ENCODE measurements around the gene HOXD11. TPM values are rescaled to one million over a fixed set of nuclear protein-coding genes. Genes with fewer than 3 reads are reported as not detected.

The HOXD11 gene
- total RNA-seq, 1 experiment from 2014 or later = not detected

DNA sequence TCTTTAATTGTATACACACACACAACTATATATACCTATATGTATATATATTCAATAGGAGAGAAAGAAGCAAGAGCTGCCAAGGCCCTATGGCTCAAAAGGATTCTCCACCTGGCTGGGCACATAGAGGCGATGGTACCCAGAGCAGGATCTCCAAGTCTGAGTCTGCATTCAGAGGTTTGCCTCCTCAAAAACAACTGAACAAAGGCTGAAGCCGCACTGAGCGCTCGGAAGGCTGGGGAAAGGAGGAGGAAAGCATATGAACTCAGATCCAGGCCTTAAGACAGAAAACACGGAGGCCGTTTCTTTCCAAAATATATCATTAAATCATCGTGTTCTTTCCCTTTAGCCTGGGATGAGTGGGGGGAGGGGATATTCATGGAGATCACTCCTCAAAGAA lies 3.9 kb upstream of the HOXD11 start:
- peaks cover 7% of the 10 kb centered on the region for H3K4me1 Mint-ChIP-seq (ENCODE audit: insufficient read depth, unreplicated experiment)
- H3K4me3 Mint-ChIP-seq (ENCODE audit: unreplicated experiment) = no peak overlapping the region
- no TSS peak for BruUV-seq (replicated peaks)
- intact Hi-C loops (cut with micrococcal nuclease) = no loop called here
- TF ChIP-seq, protein P1, sequence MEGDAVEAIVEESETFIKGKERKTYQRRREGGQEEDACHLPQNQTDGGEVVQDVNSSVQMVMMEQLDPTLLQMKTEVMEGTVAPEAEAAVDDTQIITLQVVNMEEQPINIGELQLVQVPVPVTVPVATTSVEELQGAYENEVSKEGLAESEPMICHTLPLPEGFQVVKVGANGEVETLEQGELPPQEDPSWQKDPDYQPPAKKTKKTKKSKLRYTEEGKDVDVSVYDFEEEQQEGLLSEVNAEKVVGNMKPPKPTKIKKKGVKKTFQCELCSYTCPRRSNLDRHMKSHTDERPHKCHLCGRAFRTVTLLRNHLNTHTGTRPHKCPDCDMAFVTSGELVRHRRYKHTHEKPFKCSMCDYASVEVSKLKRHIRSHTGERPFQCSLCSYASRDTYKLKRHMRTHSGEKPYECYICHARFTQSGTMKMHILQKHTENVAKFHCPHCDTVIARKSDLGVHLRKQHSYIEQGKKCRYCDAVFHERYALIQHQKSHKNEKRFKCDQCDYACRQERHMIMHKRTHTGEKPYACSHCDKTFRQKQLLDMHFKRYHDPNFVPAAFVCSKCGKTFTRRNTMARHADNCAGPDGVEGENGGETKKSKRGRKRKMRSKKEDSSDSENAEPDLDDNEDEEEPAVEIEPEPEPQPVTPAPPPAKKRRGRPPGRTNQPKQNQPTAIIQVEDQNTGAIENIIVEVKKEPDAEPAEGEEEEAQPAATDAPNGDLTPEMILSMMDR (IDR thresholded peaks at IDR 0.05; ENCODE audit: unreplicated experiment) = no peak
- ChIA-PET CTCF (interaction anchor here (0.8 to 2.3 kb wide), 3 partner anchors 7 to 1072 kb away, joined by 3 to 10 read pairs (median 3); no protein-coding TSS in a partner anchor), POLR2A (no interaction called here)
- H3K27ac Mint-ChIP-seq (ENCODE audit: low read depth, unreplicated experiment) = no peak overlapping the region
- H3K27me3 Mint-ChIP-seq (ENCODE audit: insufficient read depth, unreplicated experiment) = peaks cover 33% of the 10 kb centered on the region
- H3K9me3 Mint-ChIP-seq (ENCODE audit: unreplicated experiment) = no peaks in the 10 kb centered on the region
- H3K36me3 Mint-ChIP-seq (ENCODE audit: insufficient read depth, unreplicated experiment) = no peaks in the 10 kb centered on the region
- DNase-seq (ENCODE audit: unreplicated experiment) = no peak

DNA sequence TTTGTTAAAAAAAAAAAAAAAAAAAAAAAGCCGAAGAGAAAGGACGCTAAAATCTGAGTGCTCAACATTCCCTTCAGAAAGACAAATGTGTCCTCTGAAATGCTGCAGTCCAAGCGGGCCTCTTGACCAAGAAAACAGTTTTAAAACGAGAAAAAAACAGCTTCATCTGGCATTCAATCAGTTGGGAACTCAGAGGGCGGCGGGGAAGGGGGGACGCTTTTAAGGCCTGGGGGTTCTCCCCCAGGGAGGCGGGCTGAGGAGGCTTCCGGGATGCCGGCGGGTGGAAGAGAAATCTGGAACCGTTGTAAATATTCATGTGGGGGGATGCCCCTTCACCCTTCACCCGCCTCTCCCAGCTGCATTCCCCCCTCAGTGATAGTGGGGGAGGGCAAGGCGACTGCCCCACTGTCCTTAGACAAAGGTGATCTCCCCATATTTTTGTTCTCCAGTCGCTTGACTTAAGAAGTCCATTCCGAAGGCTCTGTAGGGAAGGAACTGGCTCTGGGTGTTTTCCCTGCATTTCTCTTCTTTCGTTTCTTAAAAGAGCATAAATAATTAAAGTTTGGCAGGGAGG lies 3.3 kb upstream of the HOXD11 start:
- Mint-ChIP-seq H3K4me1 (ENCODE audit: insufficient read depth, unreplicated experiment) (peaks cover 7% of the 10 kb centered on the region), H3K27ac (ENCODE audit: low read depth, unreplicated experiment) (no peak overlapping the region), H3K36me3 (ENCODE audit: insufficient read depth, unreplicated experiment) (no peaks in the 10 kb centered on the region), H3K9me3 (ENCODE audit: unreplicated experiment) (no peaks in the 10 kb centered on the region), H3K27me3 (ENCODE audit: insufficient read depth, unreplicated experiment) (peaks cover 27% of the 10 kb centered on the region), H3K4me3 (ENCODE audit: unreplicated experiment) (no peak overlapping the region)
- POLR2A ChIA-PET = no interaction called here
- BruUV-seq (replicated peaks) = no TSS peak
- DNase-seq (ENCODE audit: unreplicated experiment) = no peak
- intact Hi-C loops (cut with micrococcal nuclease) = no loop called here
- TF ChIP-seq, protein P1 (IDR thresholded peaks at IDR 0.05; ENCODE audit: unreplicated experiment) = no peak
- CTCF ChIA-PET = interaction anchor here (0.6 to 2.3 kb wide), 3 partner anchors 7 to 1073 kb away, joined by 3 to 10 read pairs (median 3); no protein-coding TSS in a partner anchor

DNA sequence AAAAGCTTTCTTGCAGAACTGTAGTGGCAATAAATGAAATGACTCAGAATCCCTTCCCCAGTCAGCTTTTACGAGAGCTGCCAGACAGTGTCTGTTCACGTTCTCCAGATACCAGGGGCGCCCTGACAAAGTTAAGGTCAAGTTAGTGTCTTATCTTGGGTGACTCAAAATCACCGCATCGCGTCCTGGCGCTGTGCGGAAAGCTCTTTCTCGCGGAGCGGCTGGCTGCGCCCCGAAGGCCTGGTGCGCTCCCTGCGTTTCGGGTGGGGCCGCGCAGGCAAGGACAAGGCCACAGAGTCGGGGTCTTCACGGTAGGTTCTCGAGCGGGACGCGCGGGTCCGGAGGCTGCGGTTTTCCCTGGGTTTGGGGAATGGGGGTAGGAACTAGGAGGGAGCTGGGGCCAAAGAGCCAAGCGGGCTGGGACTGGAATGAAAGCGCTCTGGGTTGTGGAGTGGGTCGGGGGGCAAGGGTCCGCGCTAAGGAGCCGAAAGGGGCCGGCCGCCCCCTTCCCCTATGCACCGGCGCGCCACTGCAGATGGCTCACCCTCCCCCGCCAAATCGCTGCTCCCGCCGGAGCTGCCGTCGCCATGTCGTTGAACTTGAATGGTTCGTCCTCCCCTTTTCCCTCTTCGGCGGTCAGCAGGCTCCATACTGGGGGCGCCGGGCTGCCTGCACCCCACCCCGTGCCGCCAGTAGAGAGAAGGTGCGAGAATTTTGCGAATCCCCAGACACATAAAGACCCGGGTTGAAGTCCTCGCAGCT lies 2.6 kb upstream of the HOXD11 start:
- ChIA-PET CTCF (interaction anchor here (0.6 to 1.1 kb wide), 3 partner anchors 505 to 853 kb away, joined by 3 to 4 read pairs (median 3); no protein-coding TSS in a partner anchor), POLR2A (no interaction called here)
- Mint-ChIP-seq H3K9me3 (ENCODE audit: unreplicated experiment) (no peaks in the 10 kb centered on the region), H3K4me3 (ENCODE audit: unreplicated experiment) (no peak overlapping the region), H3K27me3 (ENCODE audit: insufficient read depth, unreplicated experiment) (peaks cover 22% of the 10 kb centered on the region), H3K36me3 (ENCODE audit: insufficient read depth, unreplicated experiment) (no peaks in the 10 kb centered on the region), H3K4me1 (ENCODE audit: insufficient read depth, unreplicated experiment) (peaks cover 7% of the 10 kb centered on the region), H3K27ac (ENCODE audit: low read depth, unreplicated experiment) (no peak overlapping the region)
- TF ChIP-seq, protein P1 (IDR thresholded peaks at IDR 0.05; ENCODE audit: unreplicated experiment) = no peak
- no TSS peak for BruUV-seq (replicated peaks)
- intact Hi-C loops (cut with micrococcal nuclease) = no loop called here
- no peak for DNase-seq (ENCODE audit: unreplicated experiment)

DNA sequence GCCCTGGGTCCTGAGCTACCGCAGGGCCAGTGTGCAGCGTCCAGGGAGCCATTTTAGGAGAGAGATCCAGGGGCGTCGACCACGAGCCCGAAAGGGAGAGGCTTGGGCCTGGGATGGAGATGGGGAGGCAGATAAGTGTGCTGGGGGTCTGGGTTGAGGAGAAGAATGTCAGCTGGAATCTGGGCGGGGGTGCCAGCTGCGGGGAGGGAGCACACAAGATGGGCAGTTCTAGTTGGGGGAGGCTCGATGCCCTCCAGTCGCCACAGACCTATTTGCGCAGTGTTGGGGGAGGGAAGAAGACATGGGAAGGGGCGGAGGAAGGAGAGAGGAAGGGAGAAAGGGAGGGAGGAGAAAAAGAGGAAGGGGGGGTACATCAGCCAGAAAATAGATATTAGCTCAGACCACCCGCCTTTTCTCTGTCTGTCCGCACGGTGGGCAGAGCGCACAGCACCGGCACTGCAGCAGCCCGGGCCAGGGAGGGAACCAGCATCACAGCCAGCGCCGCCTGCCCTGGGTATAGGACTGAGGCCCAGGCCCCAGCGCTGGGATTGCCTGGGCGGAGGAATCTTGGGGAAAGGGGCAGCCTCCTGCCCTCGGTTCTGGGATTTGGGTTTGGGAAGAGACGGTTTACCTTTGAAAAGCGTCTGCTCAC lies 1.9 kb upstream of the HOXD11 start:
- CTCF ChIA-PET = interaction anchor here (0.6 to 1.1 kb wide), 2 partner anchors 831 to 854 kb away, joined by 3 to 4 read pairs; no protein-coding TSS in a partner anchor
- no peak overlapping the region for H3K27ac Mint-ChIP-seq (ENCODE audit: low read depth, unreplicated experiment)

More for the DNA sequence above, 1.9 kb upstream of the HOXD11 start:
- no peak for DNase-seq (ENCODE audit: unreplicated experiment)
- intact Hi-C loops (cut with micrococcal nuclease) = no loop called here
- H3K4me1 Mint-ChIP-seq (ENCODE audit: insufficient read depth, unreplicated experiment) = peaks cover 7% of the 10 kb centered on the region
- POLR2A ChIA-PET = no interaction called here
- H3K27me3 Mint-ChIP-seq (ENCODE audit: insufficient read depth, unreplicated experiment) = peaks cover 22% of the 10 kb centered on the region
- no peaks in the 10 kb centered on the region for H3K9me3 Mint-ChIP-seq (ENCODE audit: unreplicated experiment)
- TF ChIP-seq, protein P1 (IDR thresholded peaks at IDR 0.05; ENCODE audit: unreplicated experiment) = no peak
- BruUV-seq (replicated peaks) = no TSS peak
- H3K4me3 Mint-ChIP-seq (ENCODE audit: unreplicated experiment) = no peak overlapping the region
- H3K36me3 Mint-ChIP-seq (ENCODE audit: insufficient read depth, unreplicated experiment) = no peaks in the 10 kb centered on the region
